Measurements from ENCODE around the gene ZNF358.

Gene ZNF358

GRCh38 chr19:7524523-7524922 is 8.6 kb downstream of the ZNF358 start:
- no peak overlapping the region for H3K9ac ChIP-seq
- peaks cover 10% of the 10 kb centered on the region for H3K4me1 ChIP-seq
- H3K27ac ChIP-seq: no peak overlapping the region
- no peaks in the 10 kb centered on the region for H3K9me3 ChIP-seq (ENCODE audit: control insufficient read depth, low read length)
- H3K4me2 ChIP-seq (ENCODE audit: low read length): no peak overlapping the region
- H3K36me3 ChIP-seq (ENCODE audit: control insufficient read depth, insufficient read depth, low read length): no peaks in the 10 kb centered on the region
- no peak overlapping the region for H3K4me3 ChIP-seq (ENCODE audit: low read depth, low read length)
- no peak overlapping the region for H2AFZ ChIP-seq
- no peaks in the 10 kb centered on the region for H3K27me3 ChIP-seq (ENCODE audit: control insufficient read depth, insufficient read depth, low read length)
- H3K79me2 ChIP-seq: peaks cover 2% of the 10 kb centered on the region
- TF ChIP-seq, protein P1, sequence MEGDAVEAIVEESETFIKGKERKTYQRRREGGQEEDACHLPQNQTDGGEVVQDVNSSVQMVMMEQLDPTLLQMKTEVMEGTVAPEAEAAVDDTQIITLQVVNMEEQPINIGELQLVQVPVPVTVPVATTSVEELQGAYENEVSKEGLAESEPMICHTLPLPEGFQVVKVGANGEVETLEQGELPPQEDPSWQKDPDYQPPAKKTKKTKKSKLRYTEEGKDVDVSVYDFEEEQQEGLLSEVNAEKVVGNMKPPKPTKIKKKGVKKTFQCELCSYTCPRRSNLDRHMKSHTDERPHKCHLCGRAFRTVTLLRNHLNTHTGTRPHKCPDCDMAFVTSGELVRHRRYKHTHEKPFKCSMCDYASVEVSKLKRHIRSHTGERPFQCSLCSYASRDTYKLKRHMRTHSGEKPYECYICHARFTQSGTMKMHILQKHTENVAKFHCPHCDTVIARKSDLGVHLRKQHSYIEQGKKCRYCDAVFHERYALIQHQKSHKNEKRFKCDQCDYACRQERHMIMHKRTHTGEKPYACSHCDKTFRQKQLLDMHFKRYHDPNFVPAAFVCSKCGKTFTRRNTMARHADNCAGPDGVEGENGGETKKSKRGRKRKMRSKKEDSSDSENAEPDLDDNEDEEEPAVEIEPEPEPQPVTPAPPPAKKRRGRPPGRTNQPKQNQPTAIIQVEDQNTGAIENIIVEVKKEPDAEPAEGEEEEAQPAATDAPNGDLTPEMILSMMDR (IDR thresholded peaks at IDR 0.05): no peak

GRCh38 chr19:7524992-7525739 is 9.3 kb downstream of the ZNF358 start:
- H3K9ac ChIP-seq: no peak overlapping the region
- H3K4me2 ChIP-seq (ENCODE audit: low read length): no peak overlapping the region
- no peaks in the 10 kb centered on the region for H3K36me3 ChIP-seq (ENCODE audit: control insufficient read depth, insufficient read depth, low read length)
- peaks cover 10% of the 10 kb centered on the region for H3K4me1 ChIP-seq
- H3K4me3 ChIP-seq (ENCODE audit: low read depth, low read length): no peak overlapping the region
- H2AFZ ChIP-seq: no peak overlapping the region
- H3K27me3 ChIP-seq (ENCODE audit: control insufficient read depth, insufficient read depth, low read length): no peaks in the 10 kb centered on the region
- H3K27ac ChIP-seq: no peak overlapping the region
- no peaks in the 10 kb centered on the region for H3K9me3 ChIP-seq (ENCODE audit: control insufficient read depth, low read length)
- H3K79me2 ChIP-seq: peaks cover 2% of the 10 kb centered on the region
- TF ChIP-seq, protein P1 (IDR thresholded peaks at IDR 0.05): no peak

- H3K9me3 ChIP-seq (ENCODE audit: control insufficient read depth, low read length): no peaks in the 10 kb centered on the region
- H3K27ac ChIP-seq: no peak overlapping the region
- H3K36me3 ChIP-seq (ENCODE audit: control insufficient read depth, insufficient read depth, low read length): no peaks in the 10 kb centered on the region
- H3K4me1 ChIP-seq: peaks cover 10% of the 10 kb centered on the region
- H3K4me2 ChIP-seq (ENCODE audit: low read length): no peak overlapping the region
- H3K27me3 ChIP-seq (ENCODE audit: control insufficient read depth, insufficient read depth, low read length): no peaks in the 10 kb centered on the region
- H3K79me2 ChIP-seq: peaks cover 2% of the 10 kb centered on the region
- no peak overlapping the region for H3K9ac ChIP-seq
- no peak overlapping the region for H3K4me3 ChIP-seq (ENCODE audit: low read depth, low read length)
- H2AFZ ChIP-seq: no peak overlapping the region
- TF ChIP-seq, protein P1 (IDR thresholded peaks at IDR 0.05): no peak
These were observed 10.4 kb downstream of the ZNF358 start for GRCh38 chr19:7526059-7526929.

GRCh38 chr19:7527516-7528191 is 11.8 kb downstream of the ZNF358 start:
- no peaks in the 10 kb centered on the region for H3K36me3 ChIP-seq (ENCODE audit: control insufficient read depth, insufficient read depth, low read length)
- no peak overlapping the region for H3K4me3 ChIP-seq (ENCODE audit: low read depth, low read length)
- H2AFZ ChIP-seq: no peak overlapping the region
- H3K27me3 ChIP-seq (ENCODE audit: control insufficient read depth, insufficient read depth, low read length): no peaks in the 10 kb centered on the region
- H3K4me1 ChIP-seq: peaks cover 5% of the 10 kb centered on the region
- no peaks in the 10 kb centered on the region for H3K9me3 ChIP-seq (ENCODE audit: control insufficient read depth, low read length)
- H3K4me2 ChIP-seq (ENCODE audit: low read length): no peak overlapping the region
- TF ChIP-seq, protein P1 (IDR thresholded peaks at IDR 0.05): no peak
- H3K9ac ChIP-seq: no peak overlapping the region
- H3K79me2 ChIP-seq: peaks cover 2% of the 10 kb centered on the region
- H3K27ac ChIP-seq: no peak overlapping the region

Data from parathyroid adenoma (tissue), 2 donors.